Heart left ventricle (tissue), 16 donors: Measurements from ENCODE around the gene CACNB4. TPM values are rescaled to one million over a fixed set of nuclear protein-coding genes. Genes with fewer than 3 reads are reported as not detected.

ENCODE experiments used
- ATAC-seq, 4 donors: fragments of 200-7000 bp; cut with Tn5 transposase; one replicate each; pipeline ENCODE4 v1.9.1; 2020 to 2022; ENCODE audit warnings: moderate library complexity in 4 of 4, mild to moderate bottlenecking in 3 of 4, moderate number of reproducible peaks in 1 of 4
- DNase-seq, 5 donors: peaks; one replicate each; pipeline ENCODE4 v3.0.0-alpha.2; 2020
- H3K27ac ChIP-seq, 12 donors: fragments of 200-600 bp; sonication (generic) in 4 of 12; one replicate each; pipeline versions ENCODE4 v1.5.0 to v1.8.0; 2016 to 2022; ENCODE audit warnings: mild to moderate bottlenecking in 2 of 12
- H3K27me3 ChIP-seq, 9 donors: fragments of 200-600 bp; sonication (generic) in 2 of 9; one replicate each; pipeline versions ENCODE4 v1.5.1 to v1.8.0; 2016 to 2022; ENCODE audit warnings: mild to moderate bottlenecking in 3 of 9
- H3K36me3 ChIP-seq, 9 donors: fragments of 200-600 bp; sonication (generic) in 2 of 9; one replicate each; pipeline versions ENCODE4 v1.5.0 to v1.8.0; 2018 to 2022; ENCODE audit warnings: mild to moderate bottlenecking in 2 of 9
- H3K4me1 ChIP-seq, 12 donors: fragments of 200-600 bp; sonication (generic) in 4 of 12; one replicate each; pipeline versions ENCODE4 v1.5.0 to v1.8.0; 2016 to 2022; ENCODE audit warnings: mild to moderate bottlenecking in 3 of 12
- H3K4me3 ChIP-seq, 12 donors: fragments of 200-600 bp; sonication (generic) in 4 of 12; one replicate each; pipeline versions ENCODE4 v1.5.0 to v1.8.0; 2017 to 2022; ENCODE audit warnings: mild to moderate bottlenecking in 9 of 12, moderate library complexity in 4 of 12
- H3K9me3 ChIP-seq, 12 donors: fragments of 200-600 bp; sonication (generic) in 4 of 12; one replicate each; pipeline versions ENCODE4 v1.5.0 to v1.8.0; 2016 to 2022; ENCODE audit warnings: mild to moderate bottlenecking in 1 of 12
- POLR2A ChIP-seq, 2 donors: fragments of 450-650 bp; IDR thresholded peaks; one replicate each; pipeline ENCODE4 v1.6.1; 2017; ENCODE audit warnings: antibody characterized with exemption in 2 of 2, mild to moderate bottlenecking in 2 of 2, moderate library complexity in 2 of 2
- WGBS, 4 donors: extraction: QIAGEN DNeasy Blood & Tissue Kit in 2 of 4; methylation state at CpG; one replicate each; pipeline versions ENCODE4 v1.1.5 to v1.1.7; 2013 to 2018; 5-methylcytosine and 5-hydroxymethylcytosine counted together
- intact Hi-C, 10 donors: fragments of 100-400 bp; cut with DNase I; formaldehyde crosslinking; loops; one replicate each; pipeline versions ENCODE4 v1.11.1 to v1.14.2; 2022
- polyA plus RNA-seq, 2 donors: library from polyadenylated mRNA; stranded (reverse); fragments of 200-250 nt; gene quantifications; one replicate each; pipeline ENCODE4 v1.2.3, GENCODE V29; 2013
- total RNA-seq, 9 donors: library from RNA; depleted of rRNA in 2 of 9; stranded (reverse); fragments of >200 nt in 2 of 9; fragmentation: NEBNext Ultra II Directional in 3 of 9; extraction: Animal tissue kit (Norgen Biotek cat#: 25700) in 3 of 9; gene quantifications; one replicate each; pipeline versions ENCODE4 v1.1.0 to v1.2.4, GENCODE V29; 2016 to 2023
- TF ChIP-seq, protein P1 (sequence below), 12 donors: fragments of 200-600 bp; sonication (generic) in 4 of 12; IDR thresholded peaks; one replicate each; pipeline versions ENCODE4 v1.5.0 to v1.8.0; 2018 to 2022; ENCODE audit warnings: antibody characterized with exemption in 12 of 12, mild to moderate bottlenecking in 5 of 12
- donor health status: ischemic (EF 13 %, LVEDD 7.1; RV severe dilation, severe dysfunction).
- donor health status: healthy with polysubstance abuse.
- donor health status: DM: no; HTN: yes; CAD: no.
- donor health status: DM: no; HTN: no; CAD: no.
- donor health status: ischemic (EF 25% LVEDD 6.9; RV normal size, moderate dysfunction).
- donor health status: ischemic (EF 25% LVEDD 5.7; RV mildly dilated, moderate dysfunction).
- donor health status: healthy.
- donor health status: DM: yes; HTN: yes; CAD: no.
- donor health status: ischemic (EF 35%, LVEDD 5.7; RV mildly dilated, moderate dysfunction).
- donor health status: nonischemic (EF 11% LVEDD 7.7; RV severe dilation, severe dysfunction).
- donor health status: DM: yes; HTN: yes; CAD: no.
- donor health status: PGD.
- donor health status: ischemic (EF 29% LVEDD 5.4; RV normal size, mild dysfunction).
- donor health status: nonischemic (EF 23%, LVEDD 6.1; RV moderate dilation, normal function).

Gene CACNB4
- total and polyA plus RNA-seq, 11 donors = 0.03 to 1.5 (median 0.39) TPM

DNA sequence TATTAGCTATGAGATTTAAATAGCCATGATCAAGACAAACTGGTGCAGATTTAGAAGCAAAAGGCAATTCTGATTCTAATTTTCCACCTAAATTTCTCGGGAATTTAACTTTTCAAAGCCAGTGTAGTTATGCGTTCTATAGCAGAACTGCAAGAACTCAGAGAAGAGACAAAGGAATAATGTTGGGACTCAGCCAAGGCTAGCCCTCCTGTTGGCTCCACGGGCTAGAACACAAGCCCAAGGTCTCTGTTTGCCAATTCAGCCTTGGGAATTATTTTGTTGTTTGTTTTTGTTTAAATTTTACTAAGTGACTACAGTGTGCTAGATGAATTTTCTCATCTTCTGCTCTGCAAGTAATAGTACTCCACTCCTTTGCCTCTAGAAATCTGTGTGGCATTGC, 121.2 kb downstream of the CACNB4 start:
- no peaks in the 10 kb centered on the region for H3K36me3 ChIP-seq
- ATAC-seq = no peak
- H3K4me3 ChIP-seq = no peak overlapping the region
- WGBS, 4 donors = 80 to 84% (median 83%) methylated on average over 3 of the region's 3 CpGs
- H3K4me1 ChIP-seq = no peaks in the 10 kb centered on the region
- TF ChIP-seq, protein P1, sequence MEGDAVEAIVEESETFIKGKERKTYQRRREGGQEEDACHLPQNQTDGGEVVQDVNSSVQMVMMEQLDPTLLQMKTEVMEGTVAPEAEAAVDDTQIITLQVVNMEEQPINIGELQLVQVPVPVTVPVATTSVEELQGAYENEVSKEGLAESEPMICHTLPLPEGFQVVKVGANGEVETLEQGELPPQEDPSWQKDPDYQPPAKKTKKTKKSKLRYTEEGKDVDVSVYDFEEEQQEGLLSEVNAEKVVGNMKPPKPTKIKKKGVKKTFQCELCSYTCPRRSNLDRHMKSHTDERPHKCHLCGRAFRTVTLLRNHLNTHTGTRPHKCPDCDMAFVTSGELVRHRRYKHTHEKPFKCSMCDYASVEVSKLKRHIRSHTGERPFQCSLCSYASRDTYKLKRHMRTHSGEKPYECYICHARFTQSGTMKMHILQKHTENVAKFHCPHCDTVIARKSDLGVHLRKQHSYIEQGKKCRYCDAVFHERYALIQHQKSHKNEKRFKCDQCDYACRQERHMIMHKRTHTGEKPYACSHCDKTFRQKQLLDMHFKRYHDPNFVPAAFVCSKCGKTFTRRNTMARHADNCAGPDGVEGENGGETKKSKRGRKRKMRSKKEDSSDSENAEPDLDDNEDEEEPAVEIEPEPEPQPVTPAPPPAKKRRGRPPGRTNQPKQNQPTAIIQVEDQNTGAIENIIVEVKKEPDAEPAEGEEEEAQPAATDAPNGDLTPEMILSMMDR (IDR thresholded peaks at IDR 0.05) = no peak
- no peaks in the 10 kb centered on the region for H3K27me3 ChIP-seq
- H3K9me3 ChIP-seq = no peaks in the 10 kb centered on the region
- H3K27ac ChIP-seq = no peak overlapping the region
- no peak for DNase-seq
- intact Hi-C loops = loop anchor here in 1 of 10 donors (10.0 kb wide), 1 partner anchor 103 kb away; no protein-coding TSS in a partner anchor

GRCh38 chr2:151976945-151977353, 121.9 kb downstream of the CACNB4 start:
- ATAC-seq (no peak), DNase-seq (no peak)
- Histone ChIP-seq H3K27ac (no peak overlapping the region), H3K4me3 (no peak overlapping the region), H3K9me3 (no peaks in the 10 kb centered on the region), H3K36me3 (no peaks in the 10 kb centered on the region), H3K4me1 (no peaks in the 10 kb centered on the region), H3K27me3 (no peaks in the 10 kb centered on the region)
- WGBS, 4 donors = 89 to 98% (median 92%) methylated on average over 2 of the region's 2 CpGs
- intact Hi-C loops = loop anchor here in 1 of 10 donors (10.0 kb wide), 1 partner anchor 102 kb away; no protein-coding TSS in a partner anchor
- TF ChIP-seq POLR2A (IDR thresholded peaks at IDR 0.05) = no peak
- TF ChIP-seq, protein P1 (IDR thresholded peaks at IDR 0.05) = no peak

GRCh38 chr2:151975460-151976414, 123.1 kb downstream of the CACNB4 start:
- ATAC-seq = no peak
- no peak for DNase-seq
- Histone ChIP-seq H3K27ac (no peak overlapping the region), H3K27me3 (no peaks in the 10 kb centered on the region), H3K36me3 (no peaks in the 10 kb centered on the region), H3K4me1 (no peaks in the 10 kb centered on the region), H3K4me3 (no peak overlapping the region), H3K9me3 (no peaks in the 10 kb centered on the region)
- intact Hi-C loops = loop anchor here in 1 of 10 donors (10.0 kb wide), 1 partner anchor 101 kb away; no protein-coding TSS in a partner anchor
- TF ChIP-seq, protein P1 (IDR thresholded peaks at IDR 0.05) = no peak
- 91 to 93% (median 92%) methylated on average over 15 of the region's 15 CpGs for WGBS, 4 donors

DNA sequence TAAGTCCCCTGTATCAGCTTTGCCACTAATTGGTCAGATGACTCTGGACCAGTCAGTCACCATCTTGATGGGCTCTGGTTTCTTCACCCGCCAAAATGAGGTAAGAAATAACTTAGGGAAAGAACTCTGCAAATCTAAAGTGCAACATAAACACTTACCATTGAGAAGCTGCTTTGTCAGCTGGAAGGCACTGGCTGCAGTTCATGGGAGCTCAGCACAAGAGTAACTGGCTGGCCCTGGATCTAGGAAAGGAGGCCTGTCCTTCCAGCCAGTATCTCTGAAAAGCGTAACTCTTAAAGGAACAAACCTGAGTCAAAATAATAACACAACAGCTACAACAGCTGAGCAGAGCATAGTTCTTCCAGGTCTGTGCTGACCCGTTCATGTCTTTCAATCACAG, 123.9 kb downstream of the CACNB4 start:
- 89 to 96% (median 93%) methylated on average over 3 of the region's 3 CpGs for WGBS, 4 donors

More for the DNA sequence above, 123.9 kb downstream of the CACNB4 start:
- DNase-seq (no peak), ATAC-seq (no peak)
- TF ChIP-seq, protein P1 (IDR thresholded peaks at IDR 0.05) = no peak
- TF ChIP-seq POLR2A (IDR thresholded peaks at IDR 0.05) = no peak
- Histone ChIP-seq H3K36me3 (no peaks in the 10 kb centered on the region), H3K9me3 (no peaks in the 10 kb centered on the region), H3K4me3 (no peak overlapping the region), H3K27ac (no peak overlapping the region), H3K4me1 (no peaks in the 10 kb centered on the region), H3K27me3 (no peaks in the 10 kb centered on the region)
- intact Hi-C loops = loop anchor here in 1 of 10 donors (10.0 kb wide), 1 partner anchor 100 kb away; no protein-coding TSS in a partner anchor
